HG02588 (cell line): ENCODE data around the gene KIF3A.

Source experiments
- ATAC-seq: cut with Tn5 transposase; IDR thresholded peaks from one replicate; pipeline ENCODE4 v1.9.1; 2021; ENCODE audit warnings: mild to moderate bottlenecking, moderate library complexity; ENCODE audit not compliant: unreplicated experiment

The KIF3A gene

DNA sequence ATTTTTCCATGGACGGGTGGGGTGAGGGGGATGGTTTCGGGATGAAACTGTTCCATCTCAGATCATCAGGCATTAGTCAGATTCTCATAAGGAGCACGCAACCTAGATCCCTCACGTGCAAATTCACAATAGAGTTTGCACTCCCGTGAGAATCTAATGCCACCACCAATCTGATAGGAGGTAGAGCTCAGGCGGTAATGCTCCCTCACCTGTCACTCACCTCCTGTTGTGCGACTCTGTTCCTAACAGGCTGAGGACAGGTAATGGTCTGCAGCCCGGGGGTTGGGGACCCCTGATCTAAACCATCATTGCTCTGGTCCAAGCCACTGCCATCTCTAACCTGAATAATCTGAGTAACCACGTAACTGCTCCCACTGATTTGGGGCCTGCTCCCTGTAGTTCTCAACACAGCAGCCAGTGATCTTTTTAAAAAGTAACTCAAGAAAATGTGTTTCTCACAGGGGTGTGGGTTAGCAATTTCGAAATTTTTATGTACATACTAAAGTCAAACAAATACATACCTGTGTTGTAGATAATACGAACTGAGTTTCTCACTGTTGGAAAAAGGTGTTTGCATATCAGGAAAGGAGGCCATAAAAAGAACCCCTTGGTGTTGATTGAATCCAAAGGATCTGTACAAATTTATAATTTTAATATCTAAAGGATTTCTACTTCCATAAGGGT, 90.6 kb downstream of the KIF3A start:
- ATAC-seq = no peak

DNA sequence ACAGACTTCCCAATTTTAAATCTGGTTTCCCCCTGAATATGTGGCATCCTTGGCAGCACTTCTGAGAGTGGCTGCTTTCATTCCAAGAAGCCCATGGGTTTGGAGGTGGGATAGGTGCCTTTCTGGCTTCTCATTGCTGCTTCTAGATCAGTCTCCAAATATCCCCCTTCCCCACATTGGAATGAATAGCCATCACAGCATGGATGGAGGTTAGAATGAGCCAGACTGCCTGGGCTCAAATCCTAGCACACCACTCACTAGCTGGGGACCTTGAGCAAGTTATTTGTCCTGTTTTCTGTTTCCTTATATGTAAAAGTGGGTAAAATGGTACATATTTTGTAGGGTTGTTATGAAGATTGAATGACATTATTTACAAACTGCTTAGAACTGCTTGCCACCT, 93.2 kb downstream of the KIF3A start:
- ATAC-seq = no peak
